MV-4-11 (cell line): ENCODE results near the gene UNC80.
A peak's percentile ranks its signal among the peaks of the same experiment; 100 is the strongest.

ENCODE experiments used
- DNase-seq: peaks from one replicate; lab custom pipeline; 2025; lab: John Stamatoyannopoulos, UW

Gene UNC80

GRCh38 chr2:209817844-209818271, 46.2 kb downstream of the UNC80 start:
- no peak for DNase-seq

- no peak for DNase-seq
Observed at GRCh38 chr2:209818939-209819338, 47.3 kb downstream of the UNC80 start.

- DNase-seq, result peak; percentile 50
Observed at GRCh38 chr2:209821806-209822205, 50.2 kb downstream of the UNC80 start.

- DNase-seq, result no peak
Observed at GRCh38 chr2:209823484-209823883, 51.9 kb downstream of the UNC80 start.

GRCh38 chr2:209824391-209824790, 52.8 kb downstream of the UNC80 start:
- no peak for DNase-seq

GRCh38 chr2:209830722-209831465, 59.3 kb downstream of the UNC80 start:
- no peak for DNase-seq

GRCh38 chr2:209834767-209835166, 63.1 kb downstream of the UNC80 start:
- DNase-seq, result no peak

GRCh38 chr2:209840434-209840833, 68.8 kb downstream of the UNC80 start:
- DNase-seq, result no peak

- DNase-seq, result peak; percentile 62
Observed at GRCh38 chr2:209845666-209846065, 74.0 kb downstream of the UNC80 start.

- no peak for DNase-seq
Observed at GRCh38 chr2:209864716-209865295, 93.2 kb downstream of the UNC80 start.

- no peak for DNase-seq
Observed at GRCh38 chr2:209868271-209868994, 96.8 kb downstream of the UNC80 start.

- no peak for DNase-seq
Observed at GRCh38 chr2:209870067-209870466, 98.4 kb downstream of the UNC80 start.

- peak; percentile 85 for DNase-seq
Observed at GRCh38 chr2:209872675-209873074, 101.0 kb downstream of the UNC80 start.

- DNase-seq, result no peak
Observed at GRCh38 chr2:209875270-209875669, 103.6 kb downstream of the UNC80 start.

GRCh38 chr2:209876211-209876610, 104.6 kb downstream of the UNC80 start:
- no peak for DNase-seq

- DNase-seq, result no peak
Observed at GRCh38 chr2:209878701-209879100, 107.1 kb downstream of the UNC80 start.

- no peak for DNase-seq
Observed at GRCh38 chr2:209900638-209901037, 129.0 kb downstream of the UNC80 start.

- no peak for DNase-seq
Observed at GRCh38 chr2:209901172-209901571, 129.5 kb downstream of the UNC80 start.

GRCh38 chr2:209905691-209906090, 134.1 kb downstream of the UNC80 start:
- no peak for DNase-seq

GRCh38 chr2:209907746-209908145, 136.1 kb downstream of the UNC80 start:
- no peak for DNase-seq

GRCh38 chr2:209908511-209908910, 136.9 kb downstream of the UNC80 start:
- DNase-seq, result no peak

- DNase-seq, result no peak
Observed at GRCh38 chr2:209911486-209911885, 139.9 kb downstream of the UNC80 start.

- DNase-seq, result no peak
Observed at GRCh38 chr2:209913786-209914345, 142.2 kb downstream of the UNC80 start.
